IPS-NIHi7 (cell line): Measurements from ENCODE around the gene PGAM2.

ENCODE experiments used
- DNase-seq: peaks from one replicate; pipeline ENCODE4 v3.0.0; 2012; ENCODE audit warnings: mixed read lengths; ENCODE audit errors: extremely low spot score

PGAM2 gene

DNA sequence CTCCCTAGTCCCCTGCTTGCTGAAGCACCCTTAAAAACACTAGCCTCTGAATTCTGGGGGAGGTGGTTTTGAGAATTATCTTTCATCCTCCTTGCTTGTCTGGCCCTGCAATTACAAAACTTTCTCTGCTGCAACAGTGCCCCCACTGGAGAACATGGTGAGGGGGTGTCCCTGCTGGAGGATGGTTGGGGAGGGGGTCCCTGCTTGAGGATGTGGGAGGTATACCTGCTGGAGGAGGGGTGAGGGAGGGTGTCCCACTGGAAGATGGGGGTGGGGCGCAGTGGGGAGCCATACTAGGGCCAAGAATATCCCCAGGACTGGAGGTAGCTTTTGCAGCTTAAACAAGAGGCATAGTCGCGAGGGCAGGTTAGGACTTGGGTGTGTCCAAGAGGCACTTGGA lies 20.2 kb upstream of the PGAM2 start:
- no peak for DNase-seq

- DNase-seq, result no peak
Observed at GRCh38 chr7:44084701-44085100, 19.3 kb upstream of the PGAM2 start.

- DNase-seq, result no peak
Observed at GRCh38 chr7:44083796-44084195, 18.4 kb upstream of the PGAM2 start.

DNA sequence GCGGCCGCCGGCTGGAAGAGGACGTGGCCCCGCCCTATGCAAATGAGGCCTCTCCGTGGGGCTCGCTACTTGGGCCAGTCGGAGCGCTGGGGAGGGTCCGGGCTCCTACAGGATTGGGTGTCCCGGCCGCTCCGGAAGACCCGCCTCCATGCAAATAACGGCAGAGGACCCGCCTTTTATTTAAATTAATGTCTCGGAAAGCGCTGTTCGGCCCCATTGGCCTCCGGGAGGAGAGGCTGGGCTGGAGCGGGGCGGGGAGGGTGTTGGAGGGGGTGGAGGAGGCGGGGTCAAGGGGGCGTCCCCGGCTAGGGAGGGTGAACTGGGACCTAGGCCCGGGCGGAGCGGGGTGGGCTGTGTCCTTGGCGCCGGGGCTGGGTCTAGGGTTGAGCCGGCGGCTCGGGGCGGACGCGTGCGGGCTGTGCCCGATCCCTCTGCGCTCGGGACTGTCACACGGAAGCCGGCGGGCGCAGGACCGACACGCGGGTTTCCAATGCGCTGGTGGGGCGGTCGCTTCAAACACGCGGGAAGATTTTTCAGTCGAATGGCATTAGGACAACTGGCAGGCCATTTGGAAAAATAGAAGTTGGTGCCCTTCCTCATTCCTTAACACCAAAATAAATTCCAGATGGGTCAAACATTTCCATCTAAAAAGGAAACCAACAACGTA lies 17.3 kb upstream of the PGAM2 start:
- peak; percentile 99 for DNase-seq

DNA sequence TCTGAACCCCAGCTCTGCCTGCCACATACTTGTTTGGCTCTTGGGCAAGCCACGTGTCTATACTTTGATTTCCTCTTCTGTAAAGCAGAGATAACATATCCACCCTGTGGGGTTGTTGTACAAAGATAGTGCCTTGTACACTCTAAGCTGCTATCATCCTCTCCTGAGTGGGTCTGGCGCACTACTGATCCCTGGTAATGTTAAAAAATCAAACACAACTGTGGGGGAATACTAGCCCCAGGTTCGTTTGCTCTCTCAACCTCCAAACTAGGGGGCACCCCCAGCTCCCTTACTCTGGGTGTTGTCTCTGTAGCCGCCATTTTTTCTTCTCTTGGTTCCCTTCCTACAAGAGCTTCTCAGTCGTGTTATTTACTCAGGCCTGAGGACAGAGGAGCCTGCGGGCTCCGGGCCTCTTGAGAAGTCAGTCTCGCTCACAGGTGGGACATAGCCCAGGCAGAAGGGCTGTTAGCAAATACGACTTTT lies 15.9 kb upstream of the PGAM2 start:
- DNase-seq, result no peak

GRCh38 chr7:44080686-44081265 lies 15.4 kb upstream of the PGAM2 start:
- DNase-seq, result no peak

GRCh38 chr7:44080118-44080517 lies 14.8 kb upstream of the PGAM2 start:
- no peak for DNase-seq

GRCh38 chr7:44079331-44080021 lies 14.1 kb upstream of the PGAM2 start:
- DNase-seq, result no peak

GRCh38 chr7:44078521-44078920 lies 13.2 kb upstream of the PGAM2 start:
- no peak for DNase-seq

DNA sequence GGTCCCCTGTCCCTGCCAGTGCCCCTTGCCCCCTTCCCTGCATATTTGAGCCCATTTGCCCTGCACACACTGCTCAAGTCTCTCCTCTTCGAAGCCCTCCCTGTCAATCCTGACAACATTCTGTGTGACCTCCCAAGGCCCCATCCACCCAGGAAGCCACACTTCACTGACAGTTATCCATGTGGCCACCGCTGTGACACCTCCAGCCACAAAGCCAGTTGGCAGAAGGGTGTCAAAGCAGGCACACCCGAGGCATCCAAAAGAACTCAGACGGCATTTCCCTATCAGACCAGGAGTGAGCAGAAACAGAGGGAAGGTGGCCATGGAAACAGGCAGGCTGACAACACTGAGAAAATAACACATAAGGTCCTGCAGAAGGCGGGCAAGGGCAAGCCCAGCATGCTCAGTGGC lies 12.3 kb upstream of the PGAM2 start:
- no peak for DNase-seq

- no peak for DNase-seq
Observed at GRCh38 chr7:44077061-44077460, 11.7 kb upstream of the PGAM2 start.

DNA sequence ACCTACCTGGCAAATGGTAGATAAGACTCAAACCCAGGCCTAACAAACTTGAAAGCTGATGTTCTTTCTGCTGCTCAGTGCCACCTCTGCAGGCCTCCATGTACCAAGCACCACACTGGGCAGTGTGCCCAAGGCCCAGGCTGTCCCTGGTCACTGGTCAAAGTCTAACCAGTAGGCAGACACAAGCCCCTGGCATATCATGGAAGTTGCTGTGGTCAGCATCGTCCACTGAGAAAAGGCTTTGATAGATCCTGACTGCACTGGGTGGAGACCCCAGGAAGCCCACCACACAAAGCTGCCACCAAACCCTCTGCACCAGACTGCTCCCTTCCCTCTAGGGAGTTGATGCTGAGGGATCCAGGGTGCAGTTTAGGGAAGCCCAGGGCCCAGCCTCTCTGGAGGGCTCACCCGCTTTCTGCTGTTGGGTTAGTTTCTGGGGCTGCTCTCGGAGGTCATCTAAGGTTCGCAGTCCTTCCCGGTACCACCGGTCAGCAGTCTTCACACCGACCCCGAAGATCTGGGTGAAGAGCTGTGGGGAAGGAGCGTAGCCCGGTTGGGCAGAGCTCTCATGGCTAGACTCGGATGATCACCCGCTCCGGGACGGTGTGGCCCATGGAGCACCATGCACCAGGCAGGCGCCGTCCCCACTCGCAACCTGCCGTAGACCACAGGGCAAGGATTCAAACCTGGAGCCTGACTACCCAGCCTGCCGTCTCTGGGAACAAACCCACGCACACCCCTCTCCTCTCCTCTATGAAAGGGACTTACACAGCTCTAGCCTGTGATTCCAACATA lies 10.9 kb upstream of the PGAM2 start:
- no peak for DNase-seq

DNA sequence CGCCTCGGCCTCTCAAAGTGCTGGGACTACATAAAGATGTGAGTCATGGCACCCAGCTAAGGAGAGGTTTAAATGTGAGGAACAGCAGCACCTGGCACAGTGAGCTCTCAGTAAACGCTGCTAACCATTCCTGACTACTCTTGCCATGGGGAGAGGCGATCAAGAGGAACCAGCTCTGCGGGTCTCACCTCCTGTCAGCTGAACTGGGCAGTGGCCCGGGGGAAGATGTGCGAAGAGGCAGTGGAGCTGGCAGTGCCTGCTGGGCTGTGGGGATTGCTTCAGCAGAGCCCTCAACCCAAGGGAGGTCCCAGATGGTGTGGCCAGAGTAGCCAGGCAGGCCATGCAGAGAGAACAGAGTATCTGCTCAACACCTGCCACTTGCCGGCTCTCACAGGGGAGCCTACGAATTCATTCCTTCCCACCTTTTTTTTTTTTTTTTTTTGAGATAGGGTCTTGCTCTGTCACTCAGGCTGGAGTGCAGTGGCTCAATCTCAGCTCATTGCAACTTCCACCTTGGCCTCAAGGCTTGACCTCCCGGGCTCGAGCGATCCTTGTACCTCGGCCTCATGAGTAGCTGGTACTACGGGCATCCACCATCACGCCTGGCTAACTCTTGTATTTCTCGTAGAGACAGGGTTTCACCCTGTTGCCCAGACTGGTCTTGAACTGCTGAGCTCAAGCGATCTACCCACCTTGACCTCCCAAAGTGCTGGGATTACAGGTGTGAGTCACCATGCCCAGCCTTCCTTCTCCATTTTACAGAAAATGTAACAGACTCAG lies 10.1 kb upstream of the PGAM2 start:
- no peak for DNase-seq

DNA sequence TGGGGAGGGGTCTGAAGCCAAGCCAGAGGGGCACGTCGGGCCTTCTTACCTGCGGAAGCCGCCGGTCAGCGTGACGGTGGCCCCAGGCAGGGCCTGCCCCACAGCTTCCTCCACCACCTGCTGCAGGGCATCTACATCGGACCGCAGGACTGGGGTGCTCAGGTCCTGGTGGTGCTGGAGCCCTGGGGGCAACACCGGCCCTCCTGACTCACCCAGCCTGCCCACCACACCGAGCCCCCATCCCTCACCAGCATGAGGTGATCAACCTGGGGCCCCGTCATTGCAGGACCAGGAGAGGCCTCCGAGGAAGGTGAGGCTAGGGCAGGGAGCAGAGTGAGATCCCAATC lies 9.0 kb upstream of the PGAM2 start:
- DNase-seq, result no peak

DNA sequence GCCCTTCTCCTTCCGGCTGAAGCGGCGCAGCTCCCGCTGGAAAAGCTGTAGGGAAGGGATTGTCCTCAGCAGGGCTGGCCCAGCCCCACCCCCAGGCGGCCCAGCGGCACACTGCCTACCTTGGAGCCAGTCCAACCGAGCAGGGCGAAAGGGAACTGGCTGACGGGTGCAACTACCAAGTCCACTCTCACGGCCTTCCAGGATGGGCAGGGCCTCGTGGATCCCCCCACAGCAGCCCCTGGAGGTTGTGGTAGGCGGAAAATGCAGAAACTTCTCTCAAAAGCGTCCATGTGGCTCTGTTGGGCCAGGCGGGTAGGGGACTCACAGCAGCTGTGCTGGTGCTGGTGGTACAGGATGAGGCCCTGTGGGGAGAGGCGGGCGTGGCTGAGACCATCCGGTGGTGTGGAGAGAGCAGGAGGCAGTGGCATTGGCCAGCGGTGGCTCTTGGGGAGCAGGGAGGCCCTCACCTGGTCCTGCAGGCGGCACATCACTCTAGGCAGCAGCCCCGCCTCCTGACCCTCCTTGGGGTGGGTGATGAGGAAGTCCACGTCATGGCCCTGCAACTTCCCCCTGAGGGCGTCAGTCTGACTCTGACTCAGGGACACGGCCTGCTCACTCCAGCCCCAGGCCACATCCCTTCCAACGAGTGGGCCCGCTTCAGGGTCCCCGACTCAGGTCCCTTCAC lies 8.4 kb upstream of the PGAM2 start:
- no peak for DNase-seq

DNA sequence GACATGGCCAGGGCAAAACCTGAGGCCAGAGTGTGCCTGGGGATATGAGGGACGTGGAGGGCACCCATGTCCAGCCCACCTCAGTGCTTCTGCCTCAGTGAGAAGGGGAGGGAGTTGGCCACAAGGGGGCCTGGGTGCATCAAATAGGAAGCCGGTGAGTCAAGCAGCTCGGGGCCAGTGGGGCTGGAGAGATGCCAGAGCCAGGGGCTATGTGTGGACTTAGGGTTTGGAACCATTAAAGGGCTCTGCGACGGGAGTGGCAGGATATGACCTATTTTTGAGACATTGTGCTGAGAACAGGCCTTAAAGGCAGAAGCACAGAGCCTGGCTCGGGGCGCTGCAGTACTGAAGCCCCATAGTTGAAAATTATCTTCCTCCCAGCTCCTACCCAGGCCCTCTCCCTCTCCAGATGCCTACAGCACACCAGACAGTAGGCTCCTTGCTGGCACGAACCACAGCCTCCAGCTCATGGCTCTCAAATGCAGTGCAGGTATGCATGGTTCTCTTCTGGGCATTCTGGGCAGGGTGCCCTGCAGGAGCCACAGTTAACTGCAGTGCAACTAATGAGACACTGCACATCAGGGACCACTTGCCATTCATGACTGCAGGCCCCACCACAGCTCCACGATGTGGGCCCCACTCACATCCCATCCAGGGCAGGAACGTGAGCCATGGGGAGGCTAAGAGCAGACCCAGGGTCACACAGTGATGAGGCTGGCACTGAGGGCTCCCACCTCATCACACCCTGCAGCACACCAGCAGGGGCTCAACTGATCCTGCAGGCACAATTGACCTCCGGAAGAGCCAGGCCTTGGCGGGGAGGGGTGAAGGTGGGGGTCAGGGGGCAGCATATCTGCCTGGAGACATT lies 7.2 kb upstream of the PGAM2 start:
- DNase-seq, result peak; percentile 82

DNA sequence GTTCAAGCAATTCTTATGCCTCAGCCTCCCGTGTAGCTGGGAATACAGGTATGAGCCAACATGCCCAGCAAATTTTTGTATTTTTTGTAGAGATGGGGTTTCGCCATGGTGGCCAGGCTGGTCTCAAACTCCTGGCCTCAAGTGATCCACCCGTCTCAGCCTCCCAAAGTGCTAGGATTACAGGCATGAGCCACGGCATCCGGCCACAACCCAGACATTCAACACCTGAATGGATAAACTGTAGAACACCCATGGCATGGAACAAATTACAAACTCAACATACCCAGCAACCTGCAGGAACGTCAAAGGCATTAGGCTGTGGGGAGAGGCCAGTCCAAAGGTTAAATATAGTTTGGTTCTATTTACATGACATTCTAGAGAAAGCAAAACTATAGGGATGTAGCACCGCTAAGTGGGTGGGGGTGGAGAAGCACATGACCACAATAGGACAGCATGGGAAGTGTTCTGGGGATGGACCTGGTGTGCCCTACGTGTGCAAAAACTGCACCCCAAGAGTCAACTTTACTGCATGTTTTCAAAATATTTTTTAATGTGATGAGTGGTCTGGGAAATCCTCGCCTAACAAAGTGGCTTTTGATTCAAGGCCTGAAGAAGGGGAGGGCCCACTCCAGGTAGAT lies 6.5 kb upstream of the PGAM2 start:
- no peak for DNase-seq

DNA sequence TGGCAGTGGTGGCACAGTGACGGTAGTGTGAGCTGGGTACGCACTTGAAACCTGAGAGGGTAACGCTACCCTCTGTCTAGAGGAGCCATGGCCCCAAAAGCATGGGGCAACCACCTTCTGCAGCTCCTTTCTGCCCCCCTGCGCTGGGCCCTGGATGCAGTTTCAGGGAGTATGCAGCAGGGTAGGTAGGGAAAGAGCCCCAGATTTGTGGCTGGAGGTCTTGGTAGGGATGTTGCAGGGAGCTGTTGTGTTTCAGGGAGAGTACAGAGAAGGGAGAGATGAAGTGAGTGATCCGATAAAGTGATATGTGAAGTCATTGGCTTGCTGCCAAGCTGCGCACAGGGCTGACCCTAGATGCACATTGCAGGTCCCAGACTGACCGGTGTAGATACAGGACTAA lies 2.7 kb upstream of the PGAM2 start:
- no peak for DNase-seq

GRCh38 chr7:44067064-44067951 lies 1.9 kb upstream of the PGAM2 start:
- DNase-seq, result no peak
